ENCODE data around the gene TSPAN15. TPM values are rescaled to one million over a fixed set of nuclear protein-coding genes. Genes with fewer than 3 reads are reported as not detected.

Gene TSPAN15
- polyA plus RNA-seq, 3 donors = 49.7 to 64.2 (median 59.6) TPM

GRCh38 chr10:69461243-69462025 is 10.2 kb downstream of the TSPAN15 start:
- no peak for DNase-seq

DNA sequence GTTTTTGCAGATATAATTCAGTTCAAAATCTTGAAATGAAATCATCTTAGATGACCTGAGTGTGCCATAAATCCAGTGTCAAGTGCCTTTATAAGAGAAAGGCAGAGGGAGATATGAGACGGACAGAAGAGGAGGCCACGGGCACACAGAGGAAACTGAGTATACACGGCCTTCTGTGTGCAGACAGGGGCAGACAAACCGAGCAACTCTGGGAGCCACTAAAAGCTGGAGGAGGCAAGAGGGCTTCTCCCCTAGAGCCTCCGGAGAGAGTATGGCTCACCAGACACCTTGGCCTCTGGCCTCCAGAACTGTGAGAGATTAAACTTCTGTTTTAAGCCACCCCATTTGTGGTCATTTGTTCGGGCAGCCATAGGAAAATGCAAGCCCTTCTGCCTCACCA is 12.6 kb downstream of the TSPAN15 start:
- DNase-seq = no peak

- DNase-seq = no peak
Observed at GRCh38 chr10:69464401-69464800, 13.1 kb downstream of the TSPAN15 start.

GRCh38 chr10:69464801-69465401 is 13.6 kb downstream of the TSPAN15 start:
- no peak for DNase-seq

- no peak for DNase-seq
Observed at GRCh38 chr10:69465457-69466157, 14.3 kb downstream of the TSPAN15 start.

DNA sequence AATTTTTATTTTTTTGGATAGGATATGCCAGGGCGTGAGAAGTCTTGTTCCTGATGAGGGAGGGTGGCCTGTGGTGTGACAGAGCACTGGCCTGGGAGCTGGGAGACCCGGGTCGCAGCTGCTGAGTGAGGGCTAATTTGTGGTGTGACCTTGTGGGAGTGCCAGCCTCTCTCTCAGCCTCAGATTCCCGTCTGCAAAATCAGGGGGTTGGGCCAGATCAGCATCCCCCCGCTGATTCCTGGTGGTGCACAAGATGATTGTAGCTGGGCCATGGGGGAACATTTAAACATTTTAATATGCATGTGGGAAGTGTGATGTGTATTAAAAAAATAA is 14.9 kb downstream of the TSPAN15 start:
- DNase-seq = no peak

GRCh38 chr10:69466689-69467088 is 15.4 kb downstream of the TSPAN15 start:
- DNase-seq = no peak

DNA sequence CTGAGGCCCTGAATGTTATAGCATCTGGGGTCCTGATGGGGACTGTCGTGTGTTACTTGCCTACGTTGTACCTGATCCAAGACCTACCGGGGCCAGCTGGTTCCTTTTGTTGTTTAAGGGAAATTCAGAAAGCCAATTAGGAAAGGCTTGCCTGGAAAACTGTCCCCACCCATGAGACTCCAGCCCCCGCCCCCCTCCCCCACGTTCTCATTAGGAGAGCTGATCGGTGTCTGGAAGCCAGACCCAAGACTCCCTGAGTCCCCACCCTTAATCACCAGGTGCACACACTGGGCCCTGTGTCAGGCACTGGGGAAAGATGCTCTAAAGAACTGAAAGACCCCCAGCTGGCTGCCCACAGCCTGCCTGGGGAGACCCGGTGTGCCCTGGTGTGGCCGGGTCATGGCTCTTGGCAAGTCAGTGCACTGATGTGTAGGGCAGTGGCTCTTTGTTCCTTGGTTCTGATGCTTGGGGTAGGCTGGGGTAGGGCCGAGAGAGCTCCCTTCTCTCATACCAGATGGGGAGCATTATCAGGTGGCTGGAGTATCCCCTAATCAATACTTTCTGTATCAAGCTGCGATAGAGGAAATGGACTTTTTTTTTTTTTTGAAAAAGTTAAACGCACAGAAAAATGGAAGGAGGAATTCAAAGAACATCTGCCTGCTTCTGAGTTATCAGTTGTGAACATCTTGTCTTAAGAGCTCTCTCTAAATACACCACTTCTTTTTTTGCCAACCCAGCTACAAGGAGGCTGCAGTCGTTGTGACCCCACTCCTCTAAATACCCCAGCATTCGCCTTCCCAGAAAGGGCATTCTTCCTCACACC is 16.9 kb downstream of the TSPAN15 start:
- DNase-seq = no peak

GRCh38 chr10:69468751-69469089 is 17.5 kb downstream of the TSPAN15 start:
- no peak for DNase-seq

DNA sequence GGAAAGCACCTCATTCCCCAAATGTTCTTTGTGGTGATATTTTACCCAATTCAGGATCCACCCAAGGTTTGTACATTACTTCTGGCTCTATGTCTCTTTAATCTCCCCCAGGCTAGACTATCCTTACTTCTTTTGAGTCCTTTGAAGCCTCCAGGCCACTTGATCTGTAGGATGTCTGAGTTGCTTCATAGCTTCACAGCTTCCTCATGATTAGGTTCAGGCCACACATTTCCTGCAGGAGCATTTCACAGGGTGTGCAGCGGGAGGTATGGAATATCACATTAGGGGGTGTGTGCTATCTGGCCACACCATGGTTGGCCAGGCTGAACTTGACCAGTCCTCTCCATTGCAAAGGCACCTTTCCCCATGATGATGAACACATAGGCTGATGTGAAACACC is 18.7 kb downstream of the TSPAN15 start:
- DNase-seq = no peak

DNA sequence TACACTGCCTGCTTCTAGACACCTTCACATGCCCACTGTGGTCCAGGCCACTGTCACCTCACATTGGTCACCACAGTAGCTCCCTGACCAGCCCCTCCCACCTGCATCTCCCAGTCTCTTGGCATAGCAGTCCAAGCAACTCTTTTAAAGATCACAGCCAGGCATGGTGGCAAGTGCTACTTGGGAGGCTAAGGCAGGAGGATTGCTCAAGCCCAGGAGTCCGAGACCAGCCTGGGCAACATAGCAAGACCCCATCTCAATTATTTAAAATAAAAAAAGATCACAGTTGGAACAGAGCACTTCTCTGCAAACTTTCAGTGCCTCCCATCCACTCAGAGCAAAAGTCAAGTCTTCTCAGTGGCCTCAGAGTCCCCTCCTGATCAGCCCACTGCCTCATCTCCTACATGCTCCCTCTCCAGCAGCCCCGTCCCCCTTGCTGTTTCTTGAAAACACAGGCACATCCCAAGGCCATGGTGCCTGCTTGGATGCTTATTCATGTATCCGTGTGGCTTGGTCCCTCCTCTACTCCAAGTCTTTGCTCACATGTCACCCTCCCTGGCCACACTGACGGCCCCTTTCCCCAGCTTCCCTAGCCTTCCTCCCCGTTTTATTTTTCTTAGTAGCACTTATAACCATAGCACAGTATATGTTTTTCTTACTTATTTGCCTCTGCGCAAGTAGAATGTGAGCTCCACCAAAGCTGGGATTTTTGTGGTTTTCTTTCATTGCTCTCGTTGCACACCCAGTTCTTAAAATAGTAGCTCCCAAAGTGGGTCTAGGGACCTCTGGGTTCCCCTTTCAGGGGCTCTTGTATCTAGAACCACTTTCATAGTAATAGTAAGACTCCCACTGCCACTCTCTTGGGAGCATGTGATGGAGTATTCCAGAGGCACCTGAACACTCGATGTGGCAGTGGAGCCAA is 19.5 kb downstream of the TSPAN15 start:
- no peak for DNase-seq

DNA sequence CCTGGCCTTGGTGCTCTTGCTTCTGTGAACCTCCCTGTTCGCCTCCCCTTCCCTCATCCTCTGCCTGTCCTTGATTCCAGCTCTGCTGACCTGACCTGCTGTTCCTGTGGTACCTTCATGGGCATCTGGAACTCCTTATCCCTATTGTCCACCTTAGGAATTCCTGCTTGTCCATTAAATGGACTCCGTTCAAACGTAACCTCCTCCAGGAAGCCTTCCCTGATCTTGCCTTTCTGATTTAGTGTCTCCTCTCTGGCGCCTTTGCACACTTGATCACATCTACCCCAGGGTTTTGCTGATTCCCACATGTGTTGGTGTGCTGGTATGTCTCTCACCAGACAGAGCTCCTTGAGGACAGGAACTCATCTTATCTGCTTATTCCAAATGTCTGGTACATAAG is 20.9 kb downstream of the TSPAN15 start:
- no peak for DNase-seq

DNA sequence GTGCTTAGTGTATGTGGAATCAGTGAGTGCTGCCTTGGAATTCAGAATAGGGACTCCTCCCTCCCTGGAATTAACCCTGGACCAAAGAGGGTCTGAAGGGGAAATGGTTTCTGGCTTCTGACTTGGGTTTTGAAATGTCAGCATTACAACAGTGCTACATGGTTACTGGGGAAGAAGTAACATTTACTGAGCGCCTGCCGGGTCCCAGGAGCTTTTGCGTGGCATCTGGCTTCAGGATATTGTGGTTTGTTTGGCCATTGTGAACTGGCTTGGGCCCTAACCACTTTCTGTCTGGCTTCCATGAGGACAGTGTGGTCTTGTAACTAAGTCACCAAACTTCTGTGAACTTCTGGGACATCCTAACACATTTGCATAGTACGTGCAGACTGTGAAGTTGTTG is 21.3 kb downstream of the TSPAN15 start:
- DNase-seq = no peak

DNA sequence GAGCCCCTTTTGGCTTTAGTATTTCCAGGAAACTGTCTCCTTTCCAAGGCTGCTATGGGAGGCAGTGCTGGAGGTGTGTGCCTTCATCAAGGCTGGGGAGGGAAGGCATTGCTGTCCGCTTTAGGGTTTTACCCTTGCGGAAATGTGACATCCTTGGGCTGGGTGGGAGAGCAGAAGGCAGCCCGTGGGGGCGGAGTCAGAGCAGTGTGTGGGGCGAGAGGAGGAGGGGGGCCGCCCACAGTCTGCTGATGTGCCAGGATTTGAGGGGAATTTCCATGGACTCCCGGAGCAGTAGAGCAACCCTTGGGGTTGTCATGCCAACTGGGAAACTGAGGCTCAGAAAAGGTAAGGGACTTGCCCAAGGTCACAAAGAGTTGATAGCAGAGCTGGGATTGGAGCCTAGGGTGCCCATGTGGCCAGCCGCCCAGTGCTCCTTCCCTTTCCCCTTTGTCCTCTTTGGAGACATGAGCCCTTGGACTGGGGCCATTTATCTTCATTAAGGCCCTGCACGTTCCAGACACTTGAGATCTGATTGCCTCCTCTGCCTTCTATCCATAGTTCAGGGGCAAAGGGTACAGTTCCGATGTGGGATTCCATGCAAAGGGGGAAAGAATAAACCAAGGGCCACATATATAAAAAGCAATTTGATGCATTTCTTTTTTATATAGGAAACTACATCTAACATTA is 22.2 kb downstream of the TSPAN15 start:
- no peak for DNase-seq

DNA sequence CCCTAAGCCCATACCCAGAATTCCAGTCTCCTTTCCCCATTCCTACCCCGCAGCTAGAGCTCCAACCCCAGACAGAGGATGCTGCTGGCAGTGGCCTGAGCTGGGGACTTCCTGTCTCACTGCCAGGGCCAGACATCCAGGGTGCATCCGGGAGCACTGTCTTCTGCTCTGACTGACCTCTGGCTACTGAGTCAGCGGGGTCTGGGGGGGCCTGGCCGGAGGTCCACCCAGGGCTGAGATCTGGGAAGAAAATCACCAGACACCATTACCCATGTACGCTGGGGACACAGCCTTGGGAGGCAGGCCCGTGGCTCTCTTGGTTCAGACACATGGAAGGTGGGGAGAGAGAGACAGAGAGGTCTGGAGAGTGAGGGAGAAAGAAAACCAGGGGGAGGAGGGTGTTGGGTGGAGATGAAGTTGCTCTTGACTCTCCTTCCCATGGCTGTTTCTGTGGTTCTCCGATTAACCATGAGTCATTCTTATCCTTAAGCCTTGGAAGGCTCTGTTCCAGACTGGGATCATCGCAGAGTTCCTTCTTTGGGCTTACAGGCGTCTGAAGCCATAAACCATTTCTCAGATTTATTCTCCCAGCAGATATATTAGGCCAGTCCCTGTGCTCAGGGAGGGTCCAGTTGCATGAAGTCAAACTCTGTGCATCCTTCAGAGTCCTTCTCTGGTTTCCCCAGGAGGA is 23.6 kb downstream of the TSPAN15 start:
- DNase-seq = no peak

DNA sequence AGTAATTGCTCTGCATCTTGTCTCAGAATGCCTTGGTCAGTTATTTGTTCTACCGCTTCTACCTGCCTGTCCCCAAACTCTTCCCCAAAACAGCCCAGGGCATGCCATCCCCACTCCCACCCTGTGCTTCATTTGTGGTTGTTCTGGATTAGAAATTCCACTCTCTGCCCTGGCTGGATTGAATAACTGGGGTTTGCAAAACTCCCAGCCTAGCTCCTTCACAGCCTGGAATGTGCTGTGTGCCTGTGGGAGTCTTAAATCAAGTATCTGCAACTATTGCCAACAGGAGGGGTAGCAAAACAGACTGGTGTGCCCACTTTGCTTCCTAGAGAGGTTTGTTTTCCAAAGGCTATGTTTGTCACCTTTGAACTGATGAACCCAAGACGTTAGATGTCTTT is 24.2 kb downstream of the TSPAN15 start:
- no peak for DNase-seq

DNA sequence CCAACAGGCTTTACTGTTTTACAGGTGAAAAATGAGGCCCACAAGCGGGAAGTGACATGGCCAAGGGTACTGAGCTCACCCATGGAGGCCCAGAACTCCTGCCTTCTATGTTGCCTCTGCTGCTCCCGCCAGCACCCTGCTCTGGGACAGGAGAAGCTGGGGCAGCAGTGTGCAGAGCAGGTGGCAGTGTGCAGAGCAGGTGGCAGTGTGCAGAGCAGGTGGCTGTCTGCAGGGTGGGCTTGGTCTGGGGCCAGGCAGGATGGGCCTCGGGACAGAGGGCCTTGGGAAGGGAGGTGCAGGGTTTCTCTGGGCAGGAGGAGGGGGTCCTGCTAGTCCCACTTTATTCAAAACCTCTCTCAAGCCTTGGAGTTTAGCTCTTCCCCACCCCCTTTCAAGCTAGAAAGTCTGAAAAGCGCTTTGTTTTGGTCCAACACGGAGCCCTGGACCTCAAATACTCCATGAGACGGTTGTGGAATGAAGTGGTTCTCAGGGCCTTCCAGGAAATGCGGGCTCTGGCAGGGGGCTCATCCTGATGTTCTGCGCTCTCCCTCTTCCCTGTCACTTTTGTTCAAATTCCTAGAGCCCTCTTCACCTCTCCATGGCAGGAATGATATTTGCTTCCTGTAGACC is 26.8 kb downstream of the TSPAN15 start:
- no peak for DNase-seq

- DNase-seq = peak; percentile 50
Observed at GRCh38 chr10:69479240-69480067, 28.2 kb downstream of the TSPAN15 start.

DNA sequence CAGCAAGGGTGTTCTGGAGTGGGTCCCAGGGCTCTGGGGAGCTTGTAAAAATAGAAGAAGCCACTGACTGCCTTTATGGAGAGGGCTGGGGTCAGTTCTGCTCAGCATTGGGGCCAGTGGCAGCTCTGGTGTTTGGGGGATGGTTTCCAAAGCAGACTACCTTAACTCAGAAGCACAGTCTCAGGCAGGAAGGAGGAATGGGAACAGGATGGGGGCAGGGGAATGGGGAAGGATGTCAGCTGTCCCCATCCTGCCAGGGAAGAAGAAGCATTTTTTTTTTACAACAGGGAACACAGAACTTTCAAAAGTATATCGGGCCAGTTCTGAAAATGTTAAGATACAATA is 28.8 kb downstream of the TSPAN15 start:
- DNase-seq = no peak
